Activated CD4-positive, CD25-positive, alpha-beta regulatory T cell (primary cell): ENCODE results near the gene OR52B6.
"Not testable (repeated sequence)": the region's sequence is repeated elsewhere in the genome, so short reads cannot be mapped to it uniquely, and the experiment has no call there.

Experiments used
- DNase-seq, 4 experiments: peaks; one replicate each; lab custom pipeline; 2025; lab: John Stamatoyannopoulos, UW

The OR52B6 gene

GRCh38 chr11:5580577-5580976 is at the start of gene OR52B6:
TSS of gene OR52B6 (plus strand) at chr11:5580877. CDS start at chr11:5580877, 0 bp downstream.
- DNase-seq: no peak

- no peak for DNase-seq
Observed at GRCh38 chr11:5531053-5531831, 49.4 kb upstream of the OR52B6 start.

GRCh38 chr11:5534046-5534445 is 46.6 kb upstream of the OR52B6 start:
- DNase-seq: no peak

GRCh38 chr11:5536482-5536881 is 44.2 kb upstream of the OR52B6 start:
- DNase-seq: no peak

- no peak for DNase-seq
Observed at GRCh38 chr11:5541427-5541826, 39.2 kb upstream of the OR52B6 start.

- DNase-seq: no peak
Observed at GRCh38 chr11:5546457-5546856, 34.2 kb upstream of the OR52B6 start.

- DNase-seq: no peak
Observed at GRCh38 chr11:5547982-5548381, 32.7 kb upstream of the OR52B6 start.

GRCh38 chr11:5548440-5548839 is 32.2 kb upstream of the OR52B6 start, which contains the start of gene OR52H1:
TSS of gene OR52H1 (minus strand) at chr11:5548540. CDS start at chr11:5545505, 3,035 bp downstream.
- DNase-seq: no peak

GRCh38 chr11:5550440-5551095 is 30.1 kb upstream of the OR52B6 start:
- DNase-seq: no peak

GRCh38 chr11:5553343-5553742 is 27.3 kb upstream of the OR52B6 start:
- DNase-seq: no peak

- DNase-seq: no peak
Observed at GRCh38 chr11:5556596-5557188, 24.0 kb upstream of the OR52B6 start.

GRCh38 chr11:5557751-5558150 is 22.9 kb upstream of the OR52B6 start:
- no peak for DNase-seq

GRCh38 chr11:5564259-5565019 is 16.2 kb upstream of the OR52B6 start:
- no peak for DNase-seq

- DNase-seq: no peak
Observed at GRCh38 chr11:5574654-5575053, 6.0 kb upstream of the OR52B6 start.

GRCh38 chr11:5575152-5575551 is 5.5 kb upstream of the OR52B6 start:
- DNase-seq: no peak

- DNase-seq: no peak
Observed at GRCh38 chr11:5577101-5577500, 3.6 kb upstream of the OR52B6 start.

GRCh38 chr11:5581014-5581413 is 337 bp downstream of the OR52B6 start:
- no peak for DNase-seq

GRCh38 chr11:5584458-5584857 is 3.8 kb downstream of the OR52B6 start:
- not testable (repeated sequence) for DNase-seq

- DNase-seq: not testable (repeated sequence)
Observed at GRCh38 chr11:5589906-5590305, 9.2 kb downstream of the OR52B6 start.

GRCh38 chr11:5591613-5592012 is 10.9 kb downstream of the OR52B6 start:
- DNase-seq: no peak

- DNase-seq: no peak
Observed at GRCh38 chr11:5592615-5593014, 11.9 kb downstream of the OR52B6 start.

GRCh38 chr11:5593146-5593545 is 12.5 kb downstream of the OR52B6 start:
- no peak for DNase-seq
